Muscle layer of colon (tissue), 2 donors: Measurements from ENCODE around the gene ECD.
"Not testable (repeated sequence)": the region's sequence is repeated elsewhere in the genome, so short reads cannot be mapped to it uniquely, and the experiment has no call there.

Experiments
- H3K27ac ChIP-seq: one replicate; pipeline ENCODE4 v1.7.0; 2013; ENCODE audit warnings: low read depth, mild to moderate bottlenecking, low read length, moderate library complexity
- H3K27me3 ChIP-seq, 2 donors: one replicate each; pipeline ENCODE4 v1.7.0; 2013; ENCODE audit warnings: low read length in 2 of 2, mild to moderate bottlenecking in 2 of 2; ENCODE audit not compliant: insufficient read depth in 2 of 2, control insufficient read depth in 1 of 2
- H3K36me3 ChIP-seq: one replicate; pipeline ENCODE4 v1.7.0; 2013; ENCODE audit warnings: mild to moderate bottlenecking, low read length; ENCODE audit not compliant: insufficient read depth
- H3K4me1 ChIP-seq: one replicate; pipeline ENCODE4 v1.7.0; 2013; ENCODE audit warnings: mild to moderate bottlenecking, low read length; ENCODE audit not compliant: insufficient read depth
- H3K4me3 ChIP-seq, 2 donors: one replicate each; pipeline ENCODE4 v1.7.0; 2013; ENCODE audit warnings: low read length in 2 of 2, low read depth in 1 of 2, mild to moderate bottlenecking in 1 of 2, moderate library complexity in 1 of 2
- H3K9ac ChIP-seq: one replicate; pipeline ENCODE4 v1.7.0; 2013; ENCODE audit warnings: low read length
- H3K9me3 ChIP-seq: one replicate; pipeline ENCODE4 v1.7.0; 2013; ENCODE audit warnings: mild to moderate bottlenecking, low read length
- donor health status: abdominal sarcoma.
- donor health status: Adenocarcinoma of cecum.

The ECD gene

DNA sequence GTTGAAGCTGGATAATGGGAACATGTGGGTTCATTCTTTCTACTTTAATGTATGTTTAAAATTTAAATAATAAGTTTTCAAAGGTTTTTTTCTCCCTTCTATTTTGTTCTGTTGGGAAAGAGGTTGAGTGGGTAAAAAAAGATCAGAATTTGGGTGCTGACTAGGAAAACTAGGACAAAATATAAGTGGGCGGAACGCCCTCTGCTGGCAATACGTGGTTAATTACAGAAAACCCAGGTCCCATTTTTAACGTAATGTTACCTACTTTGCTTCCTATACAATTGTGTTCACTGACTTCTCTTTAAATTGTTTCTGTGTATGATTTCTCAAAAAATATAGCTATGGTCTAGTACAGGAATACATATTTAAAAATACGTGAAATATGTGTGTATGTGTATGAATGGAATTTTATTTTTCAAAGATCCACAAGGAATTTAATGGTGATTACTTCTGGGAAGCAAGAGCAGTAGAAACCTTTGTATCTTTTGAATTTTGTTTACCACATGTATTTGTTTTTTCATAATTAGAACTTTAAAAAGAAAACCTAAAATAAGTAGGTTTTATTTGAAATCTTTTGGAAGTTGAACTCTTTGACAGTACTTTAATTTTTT is 8.7 kb downstream of the ECD start:
- Histone ChIP-seq H3K9ac (no peak overlapping the region), H3K4me3 (no peak overlapping the region), H3K36me3 (peaks cover 37% of the 10 kb centered on the region), H3K27ac (no peak overlapping the region), H3K9me3 (no peaks in the 10 kb centered on the region), H3K27me3 (no peaks in the 10 kb centered on the region), H3K4me1 (no peaks in the 10 kb centered on the region)

GRCh38 chr10:73156054-73156453 is 11.8 kb downstream of the ECD start:
- no peaks in the 10 kb centered on the region for H3K4me1 ChIP-seq
- H3K9me3 ChIP-seq, result no peaks in the 10 kb centered on the region
- no peaks in the 10 kb centered on the region for H3K27me3 ChIP-seq
- no peak overlapping the region for H3K4me3 ChIP-seq
- H3K9ac ChIP-seq, result no peak overlapping the region
- peaks cover 31% of the 10 kb centered on the region for H3K36me3 ChIP-seq
- no peak overlapping the region for H3K27ac ChIP-seq

- H3K27ac ChIP-seq, result no peak overlapping the region
- no peaks in the 10 kb centered on the region for H3K27me3 ChIP-seq
- no peaks in the 10 kb centered on the region for H3K4me1 ChIP-seq
- H3K36me3 ChIP-seq, result peaks cover 42% of the 10 kb centered on the region
- H3K9ac ChIP-seq, result no peak overlapping the region
- H3K9me3 ChIP-seq, result no peaks in the 10 kb centered on the region
- no peak overlapping the region for H3K4me3 ChIP-seq
These were observed 15.8 kb downstream of the ECD start for GRCh38 chr10:73152009-73152408.

DNA sequence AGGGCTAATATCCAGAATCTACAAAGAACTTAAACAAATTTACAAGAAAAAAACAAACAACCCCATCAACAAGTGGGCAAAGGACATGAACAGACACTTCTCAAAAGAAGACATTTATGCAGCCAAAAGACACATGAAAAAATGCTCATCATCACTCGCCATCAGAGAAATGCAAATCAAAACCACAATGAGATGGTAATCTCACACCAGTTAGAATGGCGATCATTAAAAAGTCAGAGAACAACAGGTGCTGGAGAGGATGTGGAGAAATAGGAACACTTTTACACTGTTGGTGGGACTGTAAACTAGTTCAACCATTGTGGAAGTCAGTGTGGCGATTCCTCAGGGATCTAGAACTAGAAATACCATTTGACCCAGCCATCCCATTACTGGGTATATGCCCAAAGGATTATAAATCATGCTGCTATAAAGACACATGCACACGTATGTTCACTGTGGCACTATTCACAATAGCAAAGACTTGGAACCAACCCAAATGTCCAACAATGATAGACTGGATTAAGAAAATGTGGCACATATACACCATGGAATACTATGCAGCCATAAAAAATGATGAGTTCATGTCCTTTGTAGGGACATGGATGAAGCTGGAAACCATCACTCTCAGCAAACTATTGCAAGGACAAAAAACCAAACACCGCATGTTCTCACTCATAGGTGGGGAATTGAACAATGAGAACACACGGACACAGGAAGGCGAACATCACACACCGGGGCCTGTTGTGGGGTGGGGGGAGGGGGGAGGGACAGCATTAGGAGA is 17.0 kb downstream of the ECD start:
- not testable (repeated sequence) for H3K9ac ChIP-seq, H3K27me3 ChIP-seq, H3K4me1 ChIP-seq, H3K4me3 ChIP-seq, H3K27ac ChIP-seq, H3K9me3 ChIP-seq
- H3K36me3 ChIP-seq, result peaks cover 42% of the 10 kb centered on the region

GRCh38 chr10:73141603-73142002 is 26.2 kb downstream of the ECD start:
- peaks cover 44% of the 10 kb centered on the region for H3K36me3 ChIP-seq
- no peak overlapping the region for H3K27ac ChIP-seq
- no peaks in the 10 kb centered on the region for H3K4me1 ChIP-seq
- no peaks in the 10 kb centered on the region for H3K27me3 ChIP-seq
- no peak overlapping the region for H3K4me3 ChIP-seq
- H3K9me3 ChIP-seq, result no peaks in the 10 kb centered on the region
- H3K9ac ChIP-seq, result no peak overlapping the region

DNA sequence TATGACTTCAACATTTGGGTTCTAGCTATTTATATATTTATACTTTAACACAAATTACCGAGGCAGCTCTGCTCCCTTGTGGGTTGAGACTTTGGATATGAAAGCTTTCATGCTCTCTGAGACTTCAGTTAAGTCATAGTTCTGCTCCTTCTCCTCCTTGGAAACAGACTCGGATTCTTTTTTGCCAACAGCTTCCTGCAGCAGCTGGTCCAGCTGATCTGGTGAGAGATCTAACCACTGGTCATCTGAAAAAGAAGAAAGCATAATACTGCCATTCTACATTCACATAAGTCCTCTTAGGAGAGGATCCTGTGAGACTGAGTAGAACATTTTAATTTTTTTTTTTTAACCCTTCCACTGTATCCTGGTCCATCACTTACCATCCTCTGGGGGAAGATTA is 28.6 kb downstream of the ECD start:
- H3K27me3 ChIP-seq, result no peaks in the 10 kb centered on the region
- H3K36me3 ChIP-seq, result peaks cover 55% of the 10 kb centered on the region
- H3K9ac ChIP-seq, result no peak overlapping the region
- H3K9me3 ChIP-seq, result no peaks in the 10 kb centered on the region
- H3K4me3 ChIP-seq, result no peak overlapping the region
- H3K27ac ChIP-seq, result no peak overlapping the region
- H3K4me1 ChIP-seq, result no peaks in the 10 kb centered on the region

DNA sequence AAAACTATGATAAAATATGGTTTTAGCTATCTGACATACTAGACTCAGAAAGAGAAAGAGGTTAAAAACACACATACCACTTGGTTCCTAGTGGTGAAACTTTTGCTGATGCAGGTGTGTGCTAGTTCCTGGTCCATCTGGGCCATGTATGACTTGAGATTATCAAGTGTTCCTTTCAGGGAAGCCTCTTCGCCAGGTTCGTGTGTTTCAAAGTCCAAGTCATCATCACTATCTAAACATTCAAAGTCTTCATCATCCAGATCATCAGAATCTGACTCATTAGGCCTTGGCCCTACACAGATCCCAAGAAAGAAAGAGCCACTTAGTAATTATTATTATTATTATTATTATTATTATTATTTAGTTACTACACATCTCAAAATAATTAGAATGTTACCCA is 31.2 kb downstream of the ECD start:
- Histone ChIP-seq H3K9me3 (no peaks in the 10 kb centered on the region), H3K4me1 (no peaks in the 10 kb centered on the region), H3K9ac (no peak overlapping the region), H3K36me3 (peaks cover 51% of the 10 kb centered on the region), H3K4me3 (no peak overlapping the region), H3K27ac (no peak overlapping the region), H3K27me3 (no peaks in the 10 kb centered on the region)

GRCh38 chr10:73134727-73135126 is 33.1 kb downstream of the ECD start:
- no peak overlapping the region for H3K4me3 ChIP-seq
- no peak overlapping the region for H3K9ac ChIP-seq
- no peaks in the 10 kb centered on the region for H3K9me3 ChIP-seq
- H3K4me1 ChIP-seq, result no peaks in the 10 kb centered on the region
- peaks cover 49% of the 10 kb centered on the region for H3K36me3 ChIP-seq
- no peak overlapping the region for H3K27ac ChIP-seq
- H3K27me3 ChIP-seq, result no peaks in the 10 kb centered on the region

DNA sequence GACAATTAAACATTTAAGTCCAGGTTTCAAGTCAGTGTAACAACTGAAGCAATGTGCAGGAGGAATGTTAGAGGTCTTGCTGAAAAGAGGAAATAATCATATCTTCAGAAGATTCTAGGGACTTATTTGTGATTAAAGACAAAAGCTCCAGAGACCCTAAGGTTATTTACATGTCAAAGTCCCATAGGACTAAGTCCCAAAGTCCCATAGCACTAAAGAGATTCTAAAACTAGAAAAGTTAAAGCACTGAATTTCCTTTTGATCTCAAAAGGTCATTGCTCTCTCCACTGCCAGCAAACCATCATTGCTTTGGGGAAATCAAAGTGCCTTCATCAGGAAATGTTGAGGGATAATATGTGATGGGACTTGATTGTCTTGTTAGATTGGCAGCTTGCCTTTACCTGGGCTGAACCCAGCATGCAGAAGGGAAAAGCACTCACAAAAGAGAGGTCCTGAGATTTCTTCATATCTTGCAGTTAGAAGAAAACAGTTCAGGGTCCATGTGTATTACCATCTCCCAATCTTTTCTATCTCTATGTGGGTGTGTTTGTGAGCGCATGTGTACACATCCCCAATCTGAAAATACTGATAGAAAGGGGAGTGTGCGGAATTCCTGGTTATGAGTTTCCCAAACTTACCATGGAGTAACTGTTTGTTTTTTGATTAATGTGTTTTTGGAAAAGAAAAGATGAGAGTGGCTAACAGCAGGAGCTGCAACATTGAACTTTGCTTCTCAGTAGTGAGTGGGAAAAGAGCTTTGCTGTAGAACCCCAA is 35.7 kb downstream of the ECD start:
- peaks cover 28% of the 10 kb centered on the region for H3K36me3 ChIP-seq
- H3K9ac ChIP-seq, result no peak overlapping the region
- no peaks in the 10 kb centered on the region for H3K4me1 ChIP-seq
- H3K27me3 ChIP-seq, result no peaks in the 10 kb centered on the region
- no peaks in the 10 kb centered on the region for H3K9me3 ChIP-seq
- no peak overlapping the region for H3K4me3 ChIP-seq
- H3K27ac ChIP-seq, result no peak overlapping the region

- Histone ChIP-seq H3K36me3 (peaks cover 25% of the 10 kb centered on the region), H3K9me3 (no peaks in the 10 kb centered on the region), H3K27ac (no peak overlapping the region), H3K27me3 (no peaks in the 10 kb centered on the region), H3K4me3 (no peak overlapping the region), H3K9ac (no peak overlapping the region), H3K4me1 (no peaks in the 10 kb centered on the region)
These were observed 36.5 kb downstream of the ECD start for GRCh38 chr10:73131301-73131700.

DNA sequence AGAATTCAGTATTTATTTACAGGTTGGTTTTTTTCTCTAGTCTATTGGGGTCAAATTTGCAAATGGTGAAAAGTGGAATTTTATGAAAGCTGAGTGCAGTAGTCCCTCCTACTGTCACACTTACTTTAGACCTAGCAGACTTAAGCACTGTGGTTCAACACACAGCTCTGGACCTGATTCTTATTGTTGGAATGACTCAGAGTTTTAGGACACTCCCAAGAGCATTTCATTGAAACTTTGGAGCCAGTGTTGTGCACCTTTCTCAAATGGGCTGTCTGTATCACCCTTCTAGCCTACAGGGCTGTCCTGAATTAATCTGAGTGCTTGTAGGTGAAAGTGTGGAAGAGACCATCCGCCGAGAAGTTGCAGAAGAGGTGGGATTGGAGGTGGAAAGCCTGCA is 41.5 kb downstream of the ECD start:
- Histone ChIP-seq H3K4me3 (no peak overlapping the region), H3K9me3 (no peaks in the 10 kb centered on the region), H3K4me1 (no peaks in the 10 kb centered on the region), H3K27ac (no peak overlapping the region), H3K27me3 (no peaks in the 10 kb centered on the region), H3K9ac (no peak overlapping the region), H3K36me3 (peaks cover 7% of the 10 kb centered on the region)
